GM18502 (cell line): Measurements from ENCODE around the gene POC1A.
"Not testable (repeated sequence)": the region's sequence is repeated elsewhere in the genome, so short reads cannot be mapped to it uniquely, and the experiment has no call there.

ENCODE experiments used
- ATAC-seq: cut with Tn5 transposase; IDR thresholded peaks from one replicate; pipeline ENCODE4 v1.9.1; 2021; ENCODE audit warnings: mild to moderate bottlenecking; ENCODE audit not compliant: unreplicated experiment, poor library complexity

POC1A gene

DNA sequence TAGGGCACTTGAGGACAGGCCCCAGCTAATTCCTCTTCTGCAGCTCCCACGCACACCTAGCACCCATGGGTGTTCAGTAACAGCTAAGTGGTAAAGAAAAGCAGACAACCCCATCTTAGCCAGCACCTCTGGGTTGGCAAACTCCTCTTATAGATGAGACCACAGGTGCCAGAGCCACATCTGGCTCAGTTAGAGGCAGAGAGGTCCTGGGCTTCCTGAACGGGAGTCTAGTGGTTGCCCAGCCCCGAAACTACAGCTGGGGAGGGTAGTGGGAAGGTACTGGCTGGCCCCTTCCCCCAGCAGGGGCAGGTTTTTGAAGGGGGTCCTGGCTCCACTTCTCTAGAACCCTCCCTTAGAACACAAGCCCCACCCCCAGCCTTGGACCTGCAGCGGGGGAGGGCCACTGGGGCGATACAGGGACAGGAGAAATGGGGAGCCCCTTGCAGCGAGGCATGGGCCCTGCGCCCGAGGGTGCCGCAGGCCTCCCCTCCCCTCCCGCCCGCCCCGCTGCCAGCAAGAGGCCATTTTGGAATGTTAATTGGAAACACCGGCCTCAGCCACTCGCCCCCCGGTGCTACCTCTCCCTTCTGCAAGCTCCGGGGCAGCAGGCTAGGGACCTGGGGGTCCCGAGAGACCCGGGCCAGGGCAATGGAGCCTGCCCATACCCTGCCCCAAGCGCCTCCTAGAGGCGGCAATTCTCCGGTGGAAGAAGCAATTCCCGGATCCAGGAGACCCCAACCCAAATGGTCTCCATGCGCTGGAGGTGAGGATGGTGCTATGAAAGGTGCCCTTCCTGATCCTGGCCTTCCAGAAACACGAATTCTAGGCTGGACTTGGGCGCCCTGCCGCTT, 99.3 kb downstream of the POC1A start:
- ATAC-seq = no peak

DNA sequence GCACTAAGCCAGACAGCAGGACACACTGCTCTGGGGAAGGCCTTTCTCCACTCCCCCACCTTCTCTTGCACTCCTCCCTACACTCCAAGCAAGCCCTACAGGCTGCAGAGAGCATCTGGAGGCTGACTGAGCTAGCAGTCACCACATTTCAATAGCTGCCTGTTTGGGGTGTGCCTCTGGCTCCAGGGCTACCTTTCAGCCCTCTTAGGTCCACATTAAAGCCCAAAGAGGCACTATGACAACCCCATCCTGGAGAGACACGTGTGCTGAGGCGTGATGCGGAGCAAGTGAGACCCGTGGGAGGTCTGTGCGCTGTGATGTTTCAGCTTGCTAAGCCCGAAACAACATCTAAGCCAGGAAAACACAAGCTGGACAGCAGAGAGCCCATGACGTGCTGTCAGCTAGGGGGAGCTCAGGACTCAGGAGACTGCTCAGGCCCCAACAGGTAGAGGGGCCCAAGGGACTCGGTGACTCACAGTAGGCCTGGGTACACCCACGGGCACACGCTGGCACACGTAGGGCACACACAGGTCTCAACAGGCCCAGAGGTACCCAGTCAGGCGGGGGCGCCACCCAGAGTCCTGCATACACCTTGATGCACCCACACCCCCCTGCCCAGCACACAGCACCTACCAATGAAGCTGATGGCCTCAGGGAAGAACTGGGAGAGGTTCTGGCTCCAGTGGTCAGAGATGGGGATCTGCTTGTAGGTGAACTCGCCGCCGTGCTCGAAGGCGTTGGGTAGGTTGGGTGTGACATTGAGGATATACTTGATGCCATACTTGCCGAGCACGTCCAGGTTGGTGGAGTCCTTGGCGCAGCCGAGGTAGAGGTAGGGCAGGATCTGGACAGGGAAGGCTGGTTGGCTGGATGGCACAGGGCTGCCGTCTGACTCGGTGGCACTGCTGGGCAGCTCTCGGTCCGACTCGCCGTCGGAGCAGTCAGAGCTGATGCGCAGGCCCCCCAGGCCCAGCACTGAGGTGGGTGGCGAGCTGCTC, 100.6 kb downstream of the POC1A start:
- no peak for ATAC-seq

DNA sequence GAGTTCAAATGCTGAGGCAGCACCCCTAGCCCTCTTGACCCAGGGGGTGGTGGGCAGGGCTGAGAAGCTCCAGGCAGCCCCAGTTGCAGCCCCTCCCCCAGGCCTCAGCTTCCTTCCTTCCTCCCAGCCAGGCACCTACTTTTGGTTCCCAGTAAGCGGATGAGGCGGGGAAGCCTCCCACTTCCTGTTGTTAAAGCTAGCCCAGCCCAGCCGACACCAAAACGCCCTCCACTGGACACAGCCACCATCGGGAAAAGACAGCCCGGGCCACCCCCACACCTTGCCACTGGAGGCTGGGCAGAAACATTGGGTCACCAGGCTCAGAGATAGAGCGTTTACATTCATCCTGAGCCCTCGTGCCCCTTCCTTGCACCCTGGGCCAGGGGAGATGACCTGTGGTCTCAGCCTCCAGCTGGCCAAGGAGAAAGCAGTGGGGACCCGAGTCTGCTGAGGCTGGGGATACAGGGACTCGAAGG, 101.4 kb downstream of the POC1A start:
- ATAC-seq = no peak

DNA sequence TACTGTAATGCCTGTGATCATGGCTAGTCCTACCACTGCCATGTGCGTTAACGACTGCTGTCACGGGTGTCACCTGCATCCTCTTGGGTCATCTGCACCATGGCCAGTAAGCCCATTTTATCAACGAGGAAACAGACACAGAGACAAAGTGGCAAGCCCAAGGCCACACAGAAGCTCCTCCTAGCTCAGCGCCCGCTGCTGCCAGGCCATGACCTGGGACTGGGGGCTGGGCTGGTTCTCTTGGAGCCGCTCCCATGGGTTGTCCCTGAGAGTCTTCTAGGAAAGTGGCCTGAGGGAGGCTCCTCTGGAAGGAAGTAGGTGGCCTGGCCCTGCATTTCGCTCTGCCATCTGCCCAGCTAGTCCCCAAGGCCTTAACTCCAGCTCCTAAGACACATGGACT, 102.8 kb downstream of the POC1A start:
- no peak for ATAC-seq

DNA sequence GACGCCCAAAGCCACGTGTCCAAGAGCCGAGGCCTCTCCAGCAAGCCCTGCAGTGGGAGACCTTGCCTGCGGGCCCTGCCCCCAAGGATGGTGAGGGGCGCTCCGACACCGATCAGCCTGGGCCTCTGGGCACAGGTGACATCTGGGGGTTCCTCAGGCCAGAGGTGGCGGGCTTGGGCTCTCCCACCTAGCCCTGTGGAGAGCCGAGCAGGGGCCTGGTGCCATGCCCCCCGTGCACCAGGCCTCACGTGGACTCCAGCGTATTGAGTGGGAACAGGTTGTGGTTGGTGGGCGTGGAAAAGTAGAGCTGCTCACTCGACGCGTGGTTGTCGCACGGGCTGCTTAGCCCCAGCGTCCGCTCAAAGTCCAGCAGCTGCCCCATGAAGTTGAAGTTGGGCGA, 103.7 kb downstream of the POC1A start:
- ATAC-seq = no peak

DNA sequence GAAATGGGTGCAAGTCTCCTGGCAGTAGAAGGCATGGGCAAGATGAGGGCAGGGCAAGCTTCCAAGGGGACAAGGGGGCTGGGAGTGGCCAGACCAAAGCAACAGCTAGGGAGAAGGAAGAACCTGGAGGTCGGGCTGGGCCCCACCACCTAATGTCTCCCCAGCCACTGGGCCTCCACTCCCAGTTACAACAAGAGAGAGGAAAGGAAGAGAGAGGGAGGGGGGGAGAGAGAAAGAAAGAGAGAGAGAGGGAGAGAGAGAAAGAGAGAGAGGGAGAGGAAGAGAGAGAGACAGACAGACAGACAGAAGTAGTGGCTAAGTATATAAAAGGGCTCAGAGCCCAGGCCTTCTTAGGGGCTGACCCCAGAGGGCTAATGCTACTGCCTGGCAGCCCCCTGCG, 104.7 kb downstream of the POC1A start:
- ATAC-seq = no peak

DNA sequence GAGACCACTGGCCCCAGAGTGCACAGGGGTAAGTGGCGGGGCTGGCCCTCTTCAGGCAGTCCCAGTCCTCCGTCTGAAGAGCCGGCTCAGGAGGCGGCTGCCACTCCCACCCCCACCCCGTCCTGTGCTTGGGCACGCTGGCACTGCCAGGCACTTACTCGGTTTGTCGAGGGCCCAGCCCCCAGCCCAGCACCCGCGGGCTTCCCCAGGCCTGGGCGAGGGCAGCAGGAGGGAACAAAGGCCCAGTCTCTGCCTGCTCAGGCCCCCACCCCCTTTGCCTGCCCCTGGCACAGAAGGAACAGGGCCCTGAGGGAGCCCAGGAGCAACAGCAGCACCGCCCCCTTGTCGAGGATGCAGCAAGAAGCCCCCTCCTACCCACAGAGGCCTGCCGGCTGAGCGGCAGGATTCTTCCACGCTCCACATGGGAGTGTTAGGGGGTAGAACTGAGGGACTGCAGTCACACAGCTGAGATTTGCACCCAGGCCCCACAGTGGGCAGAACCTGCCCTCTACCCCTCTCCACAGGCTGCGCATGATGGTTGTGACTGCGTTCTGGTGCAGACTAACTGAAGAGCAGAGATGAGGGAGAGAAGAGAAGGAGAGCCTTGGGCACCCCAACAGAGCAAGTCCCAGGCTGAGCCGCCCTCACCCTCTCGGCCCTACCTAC, 106.8 kb downstream of the POC1A start:
- ATAC-seq = no peak

DNA sequence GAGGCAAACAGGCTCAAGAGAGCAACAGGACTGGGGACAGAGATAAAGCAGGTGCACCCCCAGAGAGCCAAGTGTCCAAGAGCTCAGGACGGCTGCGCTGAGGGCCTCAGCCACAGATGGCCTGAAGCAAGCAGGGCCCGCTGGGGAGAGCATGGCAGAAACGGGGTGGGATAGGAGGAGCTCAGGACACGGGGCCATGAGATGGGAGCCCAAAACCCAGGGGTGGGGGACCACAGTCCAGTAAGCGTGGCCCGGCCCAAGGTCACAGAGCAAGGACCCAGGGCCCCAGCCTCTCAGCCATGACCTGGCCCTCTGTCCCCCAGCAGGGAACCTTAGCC, 107.4 kb downstream of the POC1A start:
- ATAC-seq = no peak

DNA sequence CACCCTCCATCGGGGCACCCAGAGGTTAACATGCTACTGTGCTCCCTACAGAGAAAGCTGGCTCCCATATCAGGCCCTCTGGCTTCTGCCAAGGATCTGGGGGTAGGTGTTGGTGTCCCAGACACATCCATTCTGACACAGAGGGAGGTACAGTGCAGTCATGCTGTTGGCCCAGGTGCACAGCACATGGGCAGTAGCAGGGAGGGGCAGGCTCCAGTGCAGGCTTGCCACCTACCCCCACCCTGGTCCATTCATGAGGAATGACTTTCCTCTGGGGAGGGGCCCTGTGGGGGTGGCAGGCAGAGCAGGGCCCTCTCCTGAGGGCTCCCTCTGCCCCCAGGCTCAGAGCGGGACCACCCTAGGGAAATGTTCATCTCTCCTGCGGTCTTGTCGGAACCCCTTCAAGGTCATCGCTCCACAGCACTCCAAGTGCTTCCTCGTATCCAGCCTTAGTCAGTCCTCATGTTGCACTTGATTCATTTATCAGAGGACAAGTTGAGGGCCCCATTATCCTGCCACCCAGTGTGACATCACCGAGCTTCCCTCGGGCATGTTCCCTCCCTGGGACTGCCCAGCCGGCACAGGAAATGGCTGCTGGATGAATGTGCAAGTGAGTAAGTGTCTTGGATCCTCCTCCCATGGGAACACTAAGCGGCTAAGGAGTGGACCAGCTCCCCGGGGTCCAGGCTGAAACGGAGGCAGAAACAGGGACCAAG, 107.9 kb downstream of the POC1A start:
- no peak for ATAC-seq

DNA sequence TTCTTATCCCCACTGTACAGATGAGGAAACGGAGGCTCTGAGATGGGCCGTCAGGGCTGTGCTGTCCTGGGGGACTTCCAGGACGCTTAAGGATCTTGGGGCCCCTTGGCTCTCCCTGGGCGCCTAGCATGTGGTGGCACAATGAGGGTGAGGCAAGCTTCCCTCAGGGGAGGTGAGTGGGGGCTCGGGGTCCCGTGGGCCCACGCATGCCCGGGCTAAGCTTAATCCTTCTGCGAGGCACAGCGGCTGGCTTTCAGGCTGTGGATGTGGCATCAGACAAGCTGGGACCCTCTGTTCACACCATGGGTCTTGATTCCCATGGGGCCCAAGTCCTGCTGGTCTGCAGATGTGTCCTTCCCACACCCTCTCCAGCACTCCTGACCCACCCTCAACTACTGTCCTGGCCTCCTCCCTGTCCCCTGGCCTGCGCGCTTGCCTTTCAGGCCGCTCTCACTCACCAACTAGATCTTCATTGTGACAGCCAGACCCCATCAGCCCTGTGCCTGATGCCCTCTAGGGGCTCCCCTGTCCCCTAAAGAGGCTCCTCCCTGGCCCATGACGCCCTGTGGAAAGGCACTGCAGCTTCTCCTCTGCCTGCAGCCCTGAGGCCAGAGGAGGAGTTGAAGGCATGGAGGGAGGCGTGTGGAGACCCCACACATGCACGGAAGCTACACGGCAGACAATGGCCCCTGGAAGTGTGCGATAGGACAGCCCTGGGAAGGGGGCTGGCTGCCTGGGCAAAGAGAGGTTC, 109.2 kb downstream of the POC1A start:
- ATAC-seq = no peak

DNA sequence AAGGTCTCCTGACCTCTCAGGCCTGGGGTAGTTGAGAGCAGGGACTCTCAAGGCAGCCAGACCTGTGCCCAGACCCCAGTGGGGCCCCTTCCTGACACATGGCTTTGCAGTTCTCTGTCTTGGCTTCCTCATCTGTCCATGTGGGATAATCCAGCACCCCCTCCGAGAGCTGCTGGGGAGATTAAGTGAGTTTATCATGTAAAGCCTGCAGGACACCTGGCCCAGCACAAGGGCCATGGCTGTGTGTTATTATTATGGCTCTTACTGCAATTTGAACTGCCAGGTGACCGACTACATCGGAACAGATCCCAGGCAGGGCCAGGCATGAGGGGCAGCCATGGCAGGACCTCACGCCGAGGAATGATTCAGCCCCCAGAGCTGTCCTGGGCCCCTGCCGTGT, 110.5 kb downstream of the POC1A start:
- no peak for ATAC-seq

DNA sequence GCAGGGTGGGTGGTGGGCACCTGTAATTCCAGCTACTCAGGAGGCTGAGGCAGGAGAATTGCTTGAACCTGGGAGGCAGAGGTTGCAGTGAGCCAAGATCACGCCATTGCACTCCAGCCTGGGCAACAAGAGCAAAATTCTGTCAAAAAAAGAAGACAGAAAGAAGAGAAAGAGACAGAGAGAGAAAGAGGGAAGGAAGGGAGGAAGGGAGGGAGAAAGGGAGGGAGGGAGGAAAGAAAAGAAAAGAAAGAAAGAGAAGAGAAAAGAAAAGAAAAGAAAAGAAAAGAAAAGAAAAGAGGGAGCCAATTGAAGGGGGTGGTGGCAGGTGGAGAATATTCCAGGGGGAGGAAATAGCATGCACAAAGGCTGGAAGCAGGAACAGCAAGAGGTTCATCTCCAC, 111.2 kb downstream of the POC1A start:
- not testable (repeated sequence) for ATAC-seq

DNA sequence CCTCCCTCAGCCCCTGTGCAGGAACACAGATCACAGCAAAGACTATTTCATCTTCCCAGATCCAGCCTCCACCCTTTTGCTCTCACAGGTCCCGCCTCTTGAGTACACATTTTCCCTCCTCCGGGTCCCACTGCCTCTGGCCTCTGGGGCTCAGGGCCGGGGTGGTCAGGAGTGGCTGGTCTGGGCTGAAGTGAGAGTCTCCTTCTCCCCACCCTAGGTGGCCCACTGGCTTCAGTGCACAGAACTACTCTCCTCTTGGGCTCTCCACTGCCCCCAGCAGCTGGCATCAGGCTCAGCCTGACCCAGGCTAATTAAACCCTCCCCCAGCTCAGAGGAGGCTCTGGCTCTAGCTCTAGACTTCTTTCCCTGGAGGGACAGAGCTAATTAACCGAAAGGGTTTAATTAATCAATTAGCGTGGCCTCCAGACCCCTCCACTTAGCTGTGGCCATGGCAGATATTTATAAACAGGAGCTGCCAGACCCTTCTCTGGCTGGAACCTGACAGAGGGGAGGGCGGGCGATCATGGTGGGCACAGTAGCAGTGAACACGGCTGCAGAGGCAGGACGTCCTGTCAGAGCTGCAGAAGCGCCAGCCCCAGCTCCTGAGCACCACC, 113.0 kb downstream of the POC1A start:
- ATAC-seq = no peak

DNA sequence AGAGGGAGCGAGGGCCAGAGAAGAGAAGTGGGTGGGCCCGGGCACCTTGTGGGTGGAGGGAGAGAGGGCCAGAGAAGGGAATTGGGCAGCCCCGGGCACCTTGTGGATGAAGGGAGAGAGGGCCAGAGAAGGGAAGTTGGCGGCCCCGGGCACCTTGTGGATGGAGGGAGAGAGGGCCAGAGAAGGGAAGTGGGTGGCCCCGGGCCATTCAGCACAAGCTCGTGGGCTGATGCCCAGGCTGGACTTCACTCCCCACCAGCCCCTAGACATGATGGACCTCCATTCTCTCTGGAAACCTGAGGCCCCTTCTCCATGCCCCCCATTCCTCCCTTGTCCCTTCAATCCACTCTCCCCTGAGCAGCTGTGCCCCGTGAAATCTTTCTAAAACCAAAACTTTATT, 113.6 kb downstream of the POC1A start:
- ATAC-seq = no peak

DNA sequence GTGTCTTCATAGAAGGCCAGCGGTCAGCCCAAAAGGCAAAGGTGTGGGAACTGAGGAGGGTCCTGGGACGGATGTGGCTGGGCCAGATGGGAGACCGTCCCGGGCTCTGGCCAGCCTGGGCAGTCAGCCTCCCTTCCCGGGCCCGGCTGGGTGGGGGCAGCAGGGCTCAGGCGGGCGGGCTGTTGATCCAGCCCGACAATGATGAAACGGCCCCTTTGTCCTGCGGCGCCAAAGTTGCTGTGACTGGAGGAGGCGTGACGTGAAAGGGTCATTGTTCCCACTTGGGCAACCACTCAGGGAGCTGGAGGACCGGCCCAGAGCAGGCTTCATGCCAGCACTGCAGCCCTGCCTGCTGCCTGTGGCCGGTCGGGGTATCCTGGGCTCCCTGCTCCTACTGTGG, 114.4 kb downstream of the POC1A start:
- no peak for ATAC-seq

DNA sequence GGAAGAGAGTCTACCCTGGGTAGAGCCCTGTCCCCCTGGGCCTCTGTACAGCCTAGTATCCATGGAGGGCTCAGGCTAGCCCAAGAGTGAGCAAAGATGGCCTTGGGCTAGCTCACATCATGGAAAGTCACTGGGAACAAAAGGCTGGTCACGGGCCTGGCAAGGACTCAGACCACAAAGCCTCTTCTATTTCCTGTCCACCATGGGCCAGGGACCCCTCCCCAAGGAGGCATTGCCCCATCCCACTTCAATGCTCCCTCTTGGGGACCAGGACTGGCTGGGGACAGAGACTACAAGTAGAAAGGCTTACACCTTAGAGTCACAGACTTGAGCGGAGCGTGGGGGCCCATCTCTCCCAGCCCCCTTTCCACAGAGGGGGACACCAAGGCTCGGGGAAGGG, 114.8 kb downstream of the POC1A start:
- no peak for ATAC-seq

DNA sequence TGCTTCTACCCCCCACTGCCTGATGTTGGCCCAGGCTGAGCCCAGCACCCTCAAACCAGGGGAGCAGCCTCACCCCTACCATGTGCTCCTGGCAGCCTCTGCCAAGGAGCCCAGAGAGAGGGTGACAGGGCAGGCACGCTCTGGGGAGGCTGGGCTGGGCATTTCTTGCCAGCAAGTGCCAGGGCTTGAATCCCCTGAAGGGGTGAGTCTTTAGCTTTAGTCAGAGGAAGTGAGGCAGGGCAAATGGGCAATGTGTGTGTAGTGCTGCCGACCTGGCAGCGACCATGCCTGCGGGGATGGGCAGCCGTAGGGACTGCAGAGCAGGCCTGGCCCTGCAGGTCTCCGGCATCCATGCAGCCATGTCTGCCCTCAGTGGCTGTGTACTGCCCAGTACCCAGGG, 116.0 kb downstream of the POC1A start:
- ATAC-seq = no peak

DNA sequence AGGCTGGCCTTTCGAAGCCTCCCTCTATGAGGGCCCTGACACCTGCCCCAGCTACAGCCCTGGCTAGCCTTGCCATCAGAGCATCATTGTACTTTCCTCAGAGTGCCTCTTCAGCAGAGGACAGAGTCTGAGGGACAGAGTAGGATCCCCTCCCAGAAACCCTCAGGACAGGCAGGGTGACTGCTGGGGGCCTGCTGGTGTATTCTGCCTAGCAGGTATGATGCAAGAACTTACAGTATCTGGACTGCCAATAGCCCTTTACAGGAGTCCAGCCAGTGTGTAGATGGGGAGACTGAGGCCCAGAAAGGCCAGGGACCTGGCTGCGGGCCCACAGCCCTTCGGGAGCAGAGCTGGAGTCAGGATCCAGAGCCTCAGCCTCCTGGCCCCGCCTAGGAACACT, 116.9 kb downstream of the POC1A start:
- no peak for ATAC-seq

DNA sequence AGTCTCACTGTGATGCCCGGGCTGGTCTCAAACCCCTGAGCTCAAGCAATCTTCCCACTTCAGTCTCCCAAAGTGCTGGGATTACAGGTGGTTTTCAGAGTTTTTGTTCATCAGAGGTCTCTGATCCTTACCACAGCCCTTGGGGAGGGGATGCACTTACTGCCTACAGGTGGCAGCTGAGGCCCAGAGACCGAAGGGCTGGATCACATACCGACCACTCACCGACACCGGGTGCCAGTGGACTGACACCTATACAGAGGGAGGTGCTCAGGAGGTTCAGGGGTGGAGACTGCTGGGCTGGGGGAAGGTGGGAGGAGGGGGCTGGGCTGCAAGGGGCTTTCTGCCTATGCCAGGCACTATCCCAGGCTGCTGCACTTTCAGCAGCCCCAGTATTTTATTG, 117.4 kb downstream of the POC1A start:
- ATAC-seq = no peak
